GM18502 (cell line): ENCODE data around the gene TEX13D.
"Not testable (repeated sequence)": the region's sequence is repeated elsewhere in the genome, so short reads cannot be mapped to it uniquely, and the experiment has no call there.

Source experiments
- ATAC-seq: cut with Tn5 transposase; IDR thresholded peaks from one replicate; pipeline ENCODE4 v1.9.1; 2021; ENCODE audit warnings: mild to moderate bottlenecking; ENCODE audit not compliant: unreplicated experiment, poor library complexity

Gene TEX13D

GRCh38 chrX:124332481-124333424 lies at the start of gene TEX13D:
TSS of gene TEX13D (plus strand) at chrX:124332660. CDS start at chrX:124332918, 258 bp downstream.
- no peak for ATAC-seq

GRCh38 chrX:124289443-124289842 lies 43.0 kb upstream of the TEX13D start:
- ATAC-seq, result no peak

GRCh38 chrX:124293810-124294209 lies 38.6 kb upstream of the TEX13D start:
- no peak for ATAC-seq

- ATAC-seq, result not testable (repeated sequence)
Observed at GRCh38 chrX:124299323-124299722, 33.1 kb upstream of the TEX13D start.

- ATAC-seq, result no peak
Observed at GRCh38 chrX:124300405-124300804, 32.1 kb upstream of the TEX13D start.

- no peak for ATAC-seq
Observed at GRCh38 chrX:124307253-124307907, 25.1 kb upstream of the TEX13D start.

- ATAC-seq, result no peak
Observed at GRCh38 chrX:124325732-124326131, 6.7 kb upstream of the TEX13D start.

GRCh38 chrX:124328765-124329164 lies 3.7 kb upstream of the TEX13D start:
- ATAC-seq, result no peak

- ATAC-seq, result no peak
Observed at GRCh38 chrX:124333862-124334261, 1.4 kb downstream of the TEX13D start.

GRCh38 chrX:124334555-124334954 lies 2.1 kb downstream of the TEX13D start:
- ATAC-seq, result not testable (repeated sequence)

- ATAC-seq, result no peak
Observed at GRCh38 chrX:124335598-124335997, 3.1 kb downstream of the TEX13D start.

- ATAC-seq, result no peak
Observed at GRCh38 chrX:124337916-124338315, 5.5 kb downstream of the TEX13D start.

- no peak for ATAC-seq
Observed at GRCh38 chrX:124338733-124339514, 6.5 kb downstream of the TEX13D start.

GRCh38 chrX:124341396-124342132 lies 9.1 kb downstream of the TEX13D start:
- no peak for ATAC-seq

- ATAC-seq, result no peak
Observed at GRCh38 chrX:124342174-124342867, 9.9 kb downstream of the TEX13D start.

GRCh38 chrX:124343016-124343415 lies 10.6 kb downstream of the TEX13D start:
- ATAC-seq, result no peak

- no peak for ATAC-seq
Observed at GRCh38 chrX:124344246-124344645, 11.8 kb downstream of the TEX13D start.

- ATAC-seq, result no peak
Observed at GRCh38 chrX:124346117-124346876, 13.8 kb downstream of the TEX13D start, which contains the start of gene SH2D1A. TSS of gene SH2D1A (plus strand) at chrX:124346563. CDS start at chrX:124346643, 80 bp downstream.

- ATAC-seq, result no peak
Observed at GRCh38 chrX:124346877-124347241, 14.4 kb downstream of the TEX13D start.
